Transverse colon (tissue), 4 donors: Measurements from ENCODE around the gene SLC6A4.

ENCODE experiments used
- EP300 ChIP-seq: sonication (generic); formaldehyde crosslinking; IDR thresholded peaks from one replicate; pipeline ENCODE4 v1.6.1; 2017; ENCODE audit warnings: antibody characterized with exemption, low read depth
- POLR2A ChIP-seq: fragments of 450-650 bp; IDR thresholded peaks from one replicate; pipeline ENCODE4 v1.6.1; 2016; ENCODE audit warnings: antibody characterized with exemption, mild to moderate bottlenecking, moderate library complexity
- POLR2AphosphoS5 ChIP-seq, 3 donors: sonication (generic); formaldehyde crosslinking; IDR thresholded peaks; one replicate each; pipeline ENCODE4 v1.6.1; 2016; ENCODE audit warnings: antibody characterized with exemption in 3 of 3
- TF ChIP-seq, protein P1 (sequence below), 5 experiments: fragments of 200-600 bp in 3 of 5; fragments of 450-650 bp in 2 of 5; sonication (generic) in 3 of 5; IDR thresholded peaks; 1 replicate in 2 of 5; 2 replicates in 3 of 5; pipeline ENCODE4 v1.5.1; 2016 to 2017; ENCODE audit warnings: antibody characterized with exemption in 5 of 5, inconsistent platforms in 3 of 5, mild to moderate bottlenecking in 2 of 5, moderate library complexity in 1 of 5

DNA sequence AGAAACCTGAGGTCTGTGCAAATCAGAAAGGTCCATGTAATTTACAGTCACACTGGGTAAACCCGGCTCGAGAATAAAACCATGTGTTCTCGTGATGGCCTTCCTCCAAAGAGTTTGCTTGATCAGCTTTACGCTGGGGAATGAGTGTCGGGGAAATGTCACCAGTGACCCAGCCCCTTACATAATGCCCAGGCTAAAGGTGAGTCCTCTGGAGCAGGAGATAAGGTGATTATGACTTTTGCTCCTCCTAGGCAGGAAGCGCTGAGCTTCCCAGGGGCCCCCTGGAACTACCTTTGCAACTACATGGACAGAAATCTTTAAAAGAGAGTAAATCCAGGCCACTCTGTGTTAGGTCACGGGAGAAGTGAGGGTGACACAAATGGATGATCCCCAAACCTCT is 15.7 kb downstream of the SLC6A4 start:
- TF ChIP-seq, protein P1, sequence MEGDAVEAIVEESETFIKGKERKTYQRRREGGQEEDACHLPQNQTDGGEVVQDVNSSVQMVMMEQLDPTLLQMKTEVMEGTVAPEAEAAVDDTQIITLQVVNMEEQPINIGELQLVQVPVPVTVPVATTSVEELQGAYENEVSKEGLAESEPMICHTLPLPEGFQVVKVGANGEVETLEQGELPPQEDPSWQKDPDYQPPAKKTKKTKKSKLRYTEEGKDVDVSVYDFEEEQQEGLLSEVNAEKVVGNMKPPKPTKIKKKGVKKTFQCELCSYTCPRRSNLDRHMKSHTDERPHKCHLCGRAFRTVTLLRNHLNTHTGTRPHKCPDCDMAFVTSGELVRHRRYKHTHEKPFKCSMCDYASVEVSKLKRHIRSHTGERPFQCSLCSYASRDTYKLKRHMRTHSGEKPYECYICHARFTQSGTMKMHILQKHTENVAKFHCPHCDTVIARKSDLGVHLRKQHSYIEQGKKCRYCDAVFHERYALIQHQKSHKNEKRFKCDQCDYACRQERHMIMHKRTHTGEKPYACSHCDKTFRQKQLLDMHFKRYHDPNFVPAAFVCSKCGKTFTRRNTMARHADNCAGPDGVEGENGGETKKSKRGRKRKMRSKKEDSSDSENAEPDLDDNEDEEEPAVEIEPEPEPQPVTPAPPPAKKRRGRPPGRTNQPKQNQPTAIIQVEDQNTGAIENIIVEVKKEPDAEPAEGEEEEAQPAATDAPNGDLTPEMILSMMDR (IDR thresholded peaks at IDR 0.05), result no peak
- TF ChIP-seq POLR2A (no peak), POLR2AphosphoS5 (IDR thresholded peaks at IDR 0.05) (no peak), EP300 (no peak)
